HG03095 (cell line): ENCODE measurements around the gene TMUB2.
"Not testable (repeated sequence)": the region's sequence is repeated elsewhere in the genome, so short reads cannot be mapped to it uniquely, and the experiment has no call there.

ENCODE experiments used
- ATAC-seq: cut with Tn5 transposase; IDR thresholded peaks from one replicate; pipeline ENCODE4 v1.9.1; 2021; ENCODE audit warnings: moderate library complexity; ENCODE audit not compliant: unreplicated experiment

TMUB2 gene

GRCh38 chr17:44186307-44187130, at the start of gene TMUB2:
Gene TMUB2, plus strand, starts transcription at chr17:44186972. Its CDS starts 737 bp downstream, at chr17:44187709.
- ATAC-seq: peak; percentile 73

- no peak for ATAC-seq
Observed at GRCh38 chr17:44137891-44138709, 48.7 kb upstream of the TMUB2 start.

- not testable (repeated sequence) for ATAC-seq
Observed at GRCh38 chr17:44143921-44144320, 42.9 kb upstream of the TMUB2 start.

GRCh38 chr17:44144966-44145739, 41.6 kb upstream of the TMUB2 start:
- ATAC-seq: no peak

- ATAC-seq: no peak
Observed at GRCh38 chr17:44146375-44147346, 40.1 kb upstream of the TMUB2 start.

GRCh38 chr17:44147812-44148211, 39.0 kb upstream of the TMUB2 start:
- ATAC-seq: no peak

- not testable (repeated sequence) for ATAC-seq
Observed at GRCh38 chr17:44149066-44149465, 37.7 kb upstream of the TMUB2 start.

GRCh38 chr17:44149750-44150329, 36.9 kb upstream of the TMUB2 start:
- ATAC-seq: no peak

- no peak for ATAC-seq
Observed at GRCh38 chr17:44152875-44153274, 33.9 kb upstream of the TMUB2 start.

- ATAC-seq: no peak
Observed at GRCh38 chr17:44155488-44155887, 31.3 kb upstream of the TMUB2 start.

GRCh38 chr17:44159519-44160210, 27.1 kb upstream of the TMUB2 start:
- ATAC-seq: no peak

- ATAC-seq: no peak
Observed at GRCh38 chr17:44164476-44164875, 22.3 kb upstream of the TMUB2 start.

GRCh38 chr17:44167181-44167861, 19.5 kb upstream of the TMUB2 start:
- no peak for ATAC-seq

- no peak for ATAC-seq
Observed at GRCh38 chr17:44170135-44170498, 16.7 kb upstream of the TMUB2 start.

- ATAC-seq: no peak
Observed at GRCh38 chr17:44170499-44171201, 16.1 kb upstream of the TMUB2 start, which contains the start of gene ASB16. Gene ASB16, plus strand, starts transcription at chr17:44170704. Its CDS starts 86 bp downstream, at chr17:44170790.

GRCh38 chr17:44171931-44172455, 14.8 kb upstream of the TMUB2 start:
- no peak for ATAC-seq

GRCh38 chr17:44174427-44174826, 12.3 kb upstream of the TMUB2 start:
- ATAC-seq: no peak

GRCh38 chr17:44176257-44176656, 10.5 kb upstream of the TMUB2 start:
- ATAC-seq: no peak
